ENCODE measurements around the gene SCUBE3. TPM values are rescaled to one million over a fixed set of nuclear protein-coding genes. Genes with fewer than 3 reads are reported as not detected.

The SCUBE3 gene
- total RNA-seq, 2 donors from 2014 or later, result 0.12 to 0.59 TPM

DNA sequence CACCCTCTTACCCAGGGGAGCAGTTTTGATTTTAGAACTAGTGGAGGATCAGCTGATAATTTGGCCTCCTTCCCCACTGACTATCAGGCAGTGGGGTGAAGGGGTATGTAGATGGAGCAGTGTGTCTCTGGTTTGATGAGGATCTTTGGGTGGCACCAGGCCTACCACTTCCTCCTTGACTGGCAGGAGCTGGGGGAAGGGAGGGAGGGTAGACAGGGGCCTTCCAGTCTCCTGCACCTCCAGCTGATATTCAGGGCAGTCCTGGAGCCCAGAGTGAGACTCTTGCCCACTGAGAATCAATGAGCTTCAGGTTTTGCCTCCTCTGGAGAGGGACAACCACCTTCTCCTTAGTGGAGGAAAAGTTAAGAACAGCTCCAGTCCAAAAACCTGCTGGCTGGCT is 87.1 kb downstream of the SCUBE3 start:
- Histone ChIP-seq H3K4me1 (peaks cover 0 to 28% of the 10 kb centered on the region in 2 donors), H3K9me3 (no peaks in the 10 kb centered on the region), H3K36me3 (no peaks in the 10 kb centered on the region), H3K27me3 (no peaks in the 10 kb centered on the region), H3K4me3 (no peak overlapping the region), H3K27ac (no peak overlapping the region)
- no peak for DNase-seq (ENCODE audit: low spot score)
- TF ChIP-seq, protein P1, sequence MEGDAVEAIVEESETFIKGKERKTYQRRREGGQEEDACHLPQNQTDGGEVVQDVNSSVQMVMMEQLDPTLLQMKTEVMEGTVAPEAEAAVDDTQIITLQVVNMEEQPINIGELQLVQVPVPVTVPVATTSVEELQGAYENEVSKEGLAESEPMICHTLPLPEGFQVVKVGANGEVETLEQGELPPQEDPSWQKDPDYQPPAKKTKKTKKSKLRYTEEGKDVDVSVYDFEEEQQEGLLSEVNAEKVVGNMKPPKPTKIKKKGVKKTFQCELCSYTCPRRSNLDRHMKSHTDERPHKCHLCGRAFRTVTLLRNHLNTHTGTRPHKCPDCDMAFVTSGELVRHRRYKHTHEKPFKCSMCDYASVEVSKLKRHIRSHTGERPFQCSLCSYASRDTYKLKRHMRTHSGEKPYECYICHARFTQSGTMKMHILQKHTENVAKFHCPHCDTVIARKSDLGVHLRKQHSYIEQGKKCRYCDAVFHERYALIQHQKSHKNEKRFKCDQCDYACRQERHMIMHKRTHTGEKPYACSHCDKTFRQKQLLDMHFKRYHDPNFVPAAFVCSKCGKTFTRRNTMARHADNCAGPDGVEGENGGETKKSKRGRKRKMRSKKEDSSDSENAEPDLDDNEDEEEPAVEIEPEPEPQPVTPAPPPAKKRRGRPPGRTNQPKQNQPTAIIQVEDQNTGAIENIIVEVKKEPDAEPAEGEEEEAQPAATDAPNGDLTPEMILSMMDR (IDR thresholded peaks at IDR 0.05), result no peak

Other genes starting within 250 kb of the SCUBE3 start
- not detected for gene TCP11, start 72.6 kb upstream of the SCUBE3 start, total RNA-seq
- 10 to 100 TPM; 25.4 to 26.0 TPM for gene ZNF76, start 45.8 kb downstream of the SCUBE3 start, total RNA-seq
- gene DEF6, start 83.9 kb downstream of the SCUBE3 start, total RNA-seq, result 1 to 10 TPM; 1.4 to 2.2 TPM
- 10 to 100 TPM; 11.0 to 14.8 TPM for gene PPARD, start 128.6 kb downstream of the SCUBE3 start, total RNA-seq
- 1 to 10 TPM; 3.4 to 3.5 TPM for gene FANCE, start 238.4 kb downstream of the SCUBE3 start, total RNA-seq